ENCODE measurements around the gene SP110. TPM values are rescaled to one million over a fixed set of nuclear protein-coding genes. Genes with fewer than 3 reads are reported as not detected.
A peak's percentile ranks its signal among the peaks of the same experiment; 100 is the strongest.

Gene SP110
- total RNA-seq, 2 experiments from 2014 or later, result 128 to 135 TPM

GRCh38 chr2:230202430-230203109, 17.2 kb downstream of the SP110 start:
- Mint-ChIP-seq H3K27me3 (ENCODE audit: low read depth) (no peaks in the 10 kb centered on the region), H3K4me3 (no peak overlapping the region), H3K36me3 (ENCODE audit: low read depth) (peaks cover 77% of the 10 kb centered on the region), H3K9me3 (ENCODE audit: insufficient read depth) (no peaks in the 10 kb centered on the region), H3K4me1 (ENCODE audit: low read depth) (peaks cover 5% of the 10 kb centered on the region), H3K27ac (peak overlapping the region; percentile 35)
- DNase-seq (no peak), ATAC-seq (no peak)
- CTCF ChIA-PET, result no interaction called here
- POLR2A ChIA-PET, result no interaction called here

- Mint-ChIP-seq H3K9me3 (ENCODE audit: insufficient read depth) (peaks cover 5% of the 10 kb centered on the region), H3K4me1 (ENCODE audit: low read depth) (peaks cover 2% of the 10 kb centered on the region), H3K4me3 (no peak overlapping the region), H3K36me3 (ENCODE audit: low read depth) (peaks cover 85% of the 10 kb centered on the region), H3K27me3 (ENCODE audit: low read depth) (no peaks in the 10 kb centered on the region), H3K27ac (no peak overlapping the region)
- ChIA-PET POLR2A (no interaction called here), CTCF (no interaction called here)
- no peak for DNase-seq
- no peak for ATAC-seq
Observed at GRCh38 chr2:230184727-230185578, 34.8 kb downstream of the SP110 start.

GRCh38 chr2:230181195-230181594, 38.6 kb downstream of the SP110 start:
- Mint-ChIP-seq H3K9me3 (ENCODE audit: insufficient read depth) (no peaks in the 10 kb centered on the region), H3K27me3 (ENCODE audit: low read depth) (no peaks in the 10 kb centered on the region), H3K4me3 (no peak overlapping the region), H3K4me1 (ENCODE audit: low read depth) (peaks cover 2% of the 10 kb centered on the region), H3K36me3 (ENCODE audit: low read depth) (peaks cover 86% of the 10 kb centered on the region), H3K27ac (no peak overlapping the region)
- no peak for DNase-seq
- CTCF ChIA-PET, result no interaction called here
- ATAC-seq, result no peak
- POLR2A ChIA-PET, result no interaction called here

GRCh38 chr2:230179907-230180306, 39.9 kb downstream of the SP110 start:
- Mint-ChIP-seq H3K27ac (no peak overlapping the region), H3K4me1 (ENCODE audit: low read depth) (peaks cover 2% of the 10 kb centered on the region), H3K36me3 (ENCODE audit: low read depth) (peaks cover 86% of the 10 kb centered on the region), H3K27me3 (ENCODE audit: low read depth) (no peaks in the 10 kb centered on the region), H3K4me3 (no peak overlapping the region), H3K9me3 (ENCODE audit: insufficient read depth) (no peaks in the 10 kb centered on the region)
- POLR2A ChIA-PET, result no interaction called here
- CTCF ChIA-PET, result no interaction called here
- DNase-seq (no peak), ATAC-seq (no peak)

GRCh38 chr2:230178546-230179485, 41.0 kb downstream of the SP110 start:
- ATAC-seq, result no peak
- peaks cover 84% of the 10 kb centered on the region for H3K36me3 Mint-ChIP-seq (ENCODE audit: low read depth)
- peak overlapping the region; percentile 44 for H3K27ac Mint-ChIP-seq
- H3K9me3 Mint-ChIP-seq (ENCODE audit: insufficient read depth), result no peaks in the 10 kb centered on the region
- POLR2A ChIA-PET, result no interaction called here
- no peaks in the 10 kb centered on the region for H3K27me3 Mint-ChIP-seq (ENCODE audit: low read depth)
- peaks cover 2% of the 10 kb centered on the region for H3K4me1 Mint-ChIP-seq (ENCODE audit: low read depth)
- CTCF ChIA-PET, result no interaction called here
- no peak for DNase-seq
- no peak overlapping the region for H3K4me3 Mint-ChIP-seq

GRCh38 chr2:230176996-230177395, 42.8 kb downstream of the SP110 start:
- POLR2A ChIA-PET, result no interaction called here
- ATAC-seq (no peak), DNase-seq (no peak)
- CTCF ChIA-PET, result interaction anchor here (1.1 kb wide), 1 partner anchor 110 kb away, joined by 3 read pairs; no protein-coding TSS in a partner anchor
- Mint-ChIP-seq H3K27me3 (ENCODE audit: low read depth) (no peaks in the 10 kb centered on the region), H3K4me3 (no peak overlapping the region), H3K9me3 (ENCODE audit: insufficient read depth) (no peaks in the 10 kb centered on the region), H3K27ac (peak overlapping the region; percentile 2), H3K36me3 (ENCODE audit: low read depth) (peaks cover 84% of the 10 kb centered on the region), H3K4me1 (ENCODE audit: low read depth) (peaks cover 2% of the 10 kb centered on the region)

- peaks cover 18% of the 10 kb centered on the region for H3K4me1 Mint-ChIP-seq (ENCODE audit: low read depth)
- no peaks in the 10 kb centered on the region for H3K9me3 Mint-ChIP-seq (ENCODE audit: insufficient read depth)
- CTCF ChIA-PET, result interaction anchor here (1.4 kb wide), 1 partner anchor 16 kb away, joined by 3 read pairs; no protein-coding TSS in a partner anchor
- no peak overlapping the region for H3K27ac Mint-ChIP-seq
- POLR2A ChIA-PET, result interaction anchor here (0.6 kb wide), 1 partner anchor 417 kb away, joined by 4 read pairs; no protein-coding TSS in a partner anchor
- H3K27me3 Mint-ChIP-seq (ENCODE audit: low read depth), result no peaks in the 10 kb centered on the region
- no peak for ATAC-seq
- no peak overlapping the region for H3K4me3 Mint-ChIP-seq
- DNase-seq, result no peak
- peaks cover 85% of the 10 kb centered on the region for H3K36me3 Mint-ChIP-seq (ENCODE audit: low read depth)
Observed at GRCh38 chr2:230174466-230174865, 45.3 kb downstream of the SP110 start.

GRCh38 chr2:230172852-230173251, 46.9 kb downstream of the SP110 start:
- Mint-ChIP-seq H3K27ac (no peak overlapping the region), H3K4me1 (ENCODE audit: low read depth) (peaks cover 18% of the 10 kb centered on the region), H3K9me3 (ENCODE audit: insufficient read depth) (no peaks in the 10 kb centered on the region), H3K4me3 (no peak overlapping the region), H3K36me3 (ENCODE audit: low read depth) (peaks cover 85% of the 10 kb centered on the region), H3K27me3 (ENCODE audit: low read depth) (no peaks in the 10 kb centered on the region)
- no peak for ATAC-seq
- no peak for DNase-seq
- ChIA-PET CTCF (no interaction called here), POLR2A (no interaction called here)

- no peaks in the 10 kb centered on the region for H3K9me3 Mint-ChIP-seq (ENCODE audit: insufficient read depth)
- ATAC-seq, result no peak
- peaks cover 85% of the 10 kb centered on the region for H3K36me3 Mint-ChIP-seq (ENCODE audit: low read depth)
- DNase-seq, result no peak
- ChIA-PET CTCF (interaction anchor here (2.9 kb wide), 1 partner anchor 11 kb away, joined by 23 read pairs; no protein-coding TSS in a partner anchor), POLR2A (no interaction called here)
- peaks cover 18% of the 10 kb centered on the region for H3K4me1 Mint-ChIP-seq (ENCODE audit: low read depth)
- no peaks in the 10 kb centered on the region for H3K27me3 Mint-ChIP-seq (ENCODE audit: low read depth)
- H3K4me3 Mint-ChIP-seq, result no peak overlapping the region
- no peak overlapping the region for H3K27ac Mint-ChIP-seq
Observed at GRCh38 chr2:230172156-230172555, 47.6 kb downstream of the SP110 start.

- POLR2A ChIA-PET, result interaction anchor here (0.5 kb wide), 1 partner anchor 23 kb away, joined by 3 read pairs; no protein-coding TSS in a partner anchor
- CTCF ChIA-PET, result interaction anchor here (0.7 to 2.9 kb wide), 4 partner anchors 10 to 103 kb away, joined by 3 to 23 read pairs (median 4); no protein-coding TSS in a partner anchor
Observed at GRCh38 chr2:230170532-230170931, 49.3 kb downstream of the SP110 start.

GRCh38 chr2:230166557-230167170, 53.1 kb downstream of the SP110 start:
- no peaks in the 10 kb centered on the region for H3K9me3 Mint-ChIP-seq (ENCODE audit: insufficient read depth)
- H3K27ac Mint-ChIP-seq, result no peak overlapping the region
- peaks cover 18% of the 10 kb centered on the region for H3K4me1 Mint-ChIP-seq (ENCODE audit: low read depth)
- ATAC-seq, result no peak
- DNase-seq, result no peak
- H3K4me3 Mint-ChIP-seq, result no peak overlapping the region
- peaks cover 71% of the 10 kb centered on the region for H3K36me3 Mint-ChIP-seq (ENCODE audit: low read depth)
- CTCF ChIA-PET, result no interaction called here
- POLR2A ChIA-PET, result no interaction called here
- H3K27me3 Mint-ChIP-seq (ENCODE audit: low read depth), result no peaks in the 10 kb centered on the region

More at GRCh38 chr2:230170532-230170931, 49.3 kb downstream of the SP110 start:
- no peaks in the 10 kb centered on the region for H3K27me3 Mint-ChIP-seq (ENCODE audit: low read depth)
- H3K9me3 Mint-ChIP-seq (ENCODE audit: insufficient read depth), result no peaks in the 10 kb centered on the region
- peaks cover 74% of the 10 kb centered on the region for H3K36me3 Mint-ChIP-seq (ENCODE audit: low read depth)
- H3K4me3 Mint-ChIP-seq, result peak overlapping the region; percentile 48
- peak overlapping the region; percentile 80 for H3K27ac Mint-ChIP-seq
- peaks cover 18% of the 10 kb centered on the region for H3K4me1 Mint-ChIP-seq (ENCODE audit: low read depth)
- DNase-seq, result no peak
- ATAC-seq, result peak; percentile 60

Measured in activated CD8-positive, alpha-beta T cell treated with anti-CD3 and anti-CD28 coated beads, Interleukin-2, amount 10 ng/mL, durations not matched to agents 7 days and 5 days (primary cell).